K562 (cell line): ENCODE data around the gene ZSWIM4.

Experiments
- CBX5 ChIP-seq: IDR thresholded peaks from 2 replicates; pipeline ENCODE4 v1.6.1; 2014; ENCODE audit warnings: low read depth, borderline replicate concordance
- CREB3L1 ChIP-seq: fragments of 450-650 bp; IDR thresholded peaks from 2 replicates; pipeline ENCODE4 v1.6.1; 2014; ENCODE audit warnings: low read depth, mild to moderate bottlenecking, moderate library complexity, borderline replicate concordance
- CSDE1 ChIP-seq, 2 experiments: fragments of 450-650 bp; IDR thresholded peaks; 2 replicates each; pipeline ENCODE4 v1.6.1; 2016; ENCODE audit warnings: mild to moderate bottlenecking in 1 of 2
- EZH2 ChIP-seq: IDR thresholded peaks from 2 replicates; pipeline ENCODE4 v1.6.1; 2012; ENCODE audit warnings: low read depth, mild to moderate bottlenecking, inconsistent platforms, low read length, borderline replicate concordance
- FOS ChIP-seq: IDR thresholded peaks from 3 replicates; pipeline ENCODE4 v1.6.1; 2011; ENCODE audit not compliant: insufficient read length; ENCODE audit errors: extremely low read depth
- MAX ChIP-seq: sonication (generic); formaldehyde crosslinking; IDR thresholded peaks from 2 replicates; pipeline ENCODE4 v1.9.0; 2022; ENCODE audit warnings: mild to moderate bottlenecking, missing genetic modification reagents
- MYNN ChIP-seq, 2 experiments: sonication (generic); formaldehyde crosslinking in 1 of 2; IDR thresholded peaks; 2 replicates each; pipeline versions ENCODE4 v1.5.0 to v1.6.1; 2016 to 2020; ENCODE audit warnings: antibody characterized with exemption in 1 of 2, missing genetic modification reagents in 1 of 2
- POLR2AphosphoS5 ChIP-seq: IDR thresholded peaks from 2 replicates; pipeline ENCODE4 v1.6.1; 2011; ENCODE audit warnings: mild to moderate bottlenecking, low read depth, low read length, moderate library complexity; ENCODE audit not compliant: control insufficient read depth, insufficient read depth
- SIRT6 ChIP-seq: IDR thresholded peaks from one replicate; pipeline ENCODE4 v1.6.1; 2012; ENCODE audit warnings: low read depth, mild to moderate bottlenecking, control low read depth, inconsistent platforms, low read length, moderate library complexity
- TAF1 ChIP-seq: IDR thresholded peaks from 2 replicates; pipeline ENCODE4 v1.6.1; 2011; ENCODE audit warnings: mild to moderate bottlenecking, low read length, moderate library complexity; ENCODE audit not compliant: insufficient read depth, control insufficient read depth, severe bottlenecking; ENCODE audit errors: extremely low read depth
- YY1 ChIP-seq, 3 experiments: IDR thresholded peaks; 2 replicates each; pipeline ENCODE4 v1.6.1; 2011; ENCODE audit warnings: low read length in 2 of 3, mild to moderate bottlenecking in 2 of 3, moderate library complexity in 2 of 3, borderline replicate concordance in 1 of 3, control low read depth in 1 of 3, low read depth in 1 of 3; ENCODE audit not compliant: insufficient read depth in 3 of 3, insufficient replicate concordance in 2 of 3, control insufficient read depth in 1 of 3, insufficient read length in 1 of 3; ENCODE audit errors: extremely low read depth in 1 of 3
- TF ChIP-seq, protein P1 (sequence below), 2 experiments: fragments of 450-650 bp in 1 of 2; sonication (generic) in 1 of 2; formaldehyde crosslinking in 1 of 2; IDR thresholded peaks in 1 of 2; conservative IDR thresholded peaks in 1 of 2; 2 replicates each; pipeline versions ENCODE4 v1.6.1 to v1.8.1; 2016 to 2023; ENCODE audit warnings: mild to moderate bottlenecking in 2 of 2, moderate library complexity in 2 of 2, inconsistent platforms in 1 of 2, missing genetic modification reagents in 1 of 2
- TF ChIP-seq, protein P2 (sequence below), 3 experiments: IDR thresholded peaks in 2 of 3; conservative IDR thresholded peaks in 1 of 3; 2 replicates each; pipeline ENCODE4 v1.5.1; 2011 to 2012; ENCODE audit warnings: low read length in 3 of 3, mild to moderate bottlenecking in 3 of 3, control low read depth in 2 of 3, improper control_type of control experiment in 1 of 3, inconsistent platforms in 1 of 3, low read depth in 1 of 3, mixed read lengths in 1 of 3, moderate library complexity in 1 of 3; ENCODE audit not compliant: insufficient read depth in 2 of 3

DNA sequence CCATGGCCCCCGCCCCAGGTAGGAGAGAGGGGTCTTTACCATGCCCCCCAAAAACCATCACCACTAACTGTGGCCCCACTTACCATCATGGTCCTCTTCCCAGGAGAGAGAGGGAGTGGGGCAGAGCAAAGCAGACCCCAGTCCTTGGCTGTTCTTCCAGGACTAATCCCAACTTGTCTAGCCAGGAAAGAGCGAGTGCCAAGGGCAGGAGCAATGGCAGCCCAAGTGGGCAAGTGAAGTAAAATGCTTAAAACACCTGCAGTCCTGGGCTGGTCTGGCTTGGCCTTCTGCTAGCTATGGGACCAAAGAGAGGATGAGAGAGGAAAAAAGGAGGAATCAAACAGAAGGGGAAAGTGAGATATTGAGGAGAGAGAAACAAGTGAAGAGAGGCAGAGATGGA is 17.9 kb downstream of the ZSWIM4 start:
- TF ChIP-seq YY1 (IDR thresholded peaks at IDR 0.05; ENCODE audit: borderline replicate concordance in 1 of 3, control insufficient read depth in 1 of 3, extremely low read depth in 1 of 3, insufficient read depth in 3 of 3, insufficient read length in 1 of 3, insufficient replicate concordance in 2 of 3, low read depth in 1 of 3, low read length in 2 of 3): no peak
- TF ChIP-seq CSDE1 (IDR thresholded peaks at IDR 0.05): no peak
- no peak for TF ChIP-seq CREB3L1
- no peak for TF ChIP-seq CBX5
- TF ChIP-seq, protein P1, sequence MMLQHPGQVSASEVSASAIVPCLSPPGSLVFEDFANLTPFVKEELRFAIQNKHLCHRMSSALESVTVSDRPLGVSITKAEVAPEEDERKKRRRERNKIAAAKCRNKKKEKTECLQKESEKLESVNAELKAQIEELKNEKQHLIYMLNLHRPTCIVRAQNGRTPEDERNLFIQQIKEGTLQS (IDR thresholded peaks at IDR 0.05): no peak
- TF ChIP-seq, protein P1 (CRISPR knock-in tag; conservative IDR thresholded peaks at IDR 0.05): no peak
- TF ChIP-seq SIRT6: no peak
- TF ChIP-seq EZH2: no peak
- TF ChIP-seq POLR2AphosphoS5: no peak
- no peak for TF ChIP-seq FOS
- no peak for TF ChIP-seq MYNN (IDR thresholded peaks at IDR 0.05)
- TF ChIP-seq MYNN (CRISPR knock-in tag; IDR thresholded peaks at IDR 0.05): no peak
- TF ChIP-seq, protein P2, sequence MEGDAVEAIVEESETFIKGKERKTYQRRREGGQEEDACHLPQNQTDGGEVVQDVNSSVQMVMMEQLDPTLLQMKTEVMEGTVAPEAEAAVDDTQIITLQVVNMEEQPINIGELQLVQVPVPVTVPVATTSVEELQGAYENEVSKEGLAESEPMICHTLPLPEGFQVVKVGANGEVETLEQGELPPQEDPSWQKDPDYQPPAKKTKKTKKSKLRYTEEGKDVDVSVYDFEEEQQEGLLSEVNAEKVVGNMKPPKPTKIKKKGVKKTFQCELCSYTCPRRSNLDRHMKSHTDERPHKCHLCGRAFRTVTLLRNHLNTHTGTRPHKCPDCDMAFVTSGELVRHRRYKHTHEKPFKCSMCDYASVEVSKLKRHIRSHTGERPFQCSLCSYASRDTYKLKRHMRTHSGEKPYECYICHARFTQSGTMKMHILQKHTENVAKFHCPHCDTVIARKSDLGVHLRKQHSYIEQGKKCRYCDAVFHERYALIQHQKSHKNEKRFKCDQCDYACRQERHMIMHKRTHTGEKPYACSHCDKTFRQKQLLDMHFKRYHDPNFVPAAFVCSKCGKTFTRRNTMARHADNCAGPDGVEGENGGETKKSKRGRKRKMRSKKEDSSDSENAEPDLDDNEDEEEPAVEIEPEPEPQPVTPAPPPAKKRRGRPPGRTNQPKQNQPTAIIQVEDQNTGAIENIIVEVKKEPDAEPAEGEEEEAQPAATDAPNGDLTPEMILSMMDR (IDR thresholded peaks at IDR 0.05 in 2 of 3, conservative IDR thresholded peaks at IDR 0.05 in 1 of 3; ENCODE audit: insufficient read depth in 2 of 3, low read depth in 1 of 3, low read length in 3 of 3): no peak
- no peak for TF ChIP-seq TAF1
- no peak for TF ChIP-seq MAX (CRISPR knock-in tag)
